GM18508 (cell line): Measurements from ENCODE around the gene SAFB2.

ENCODE experiments used
- ATAC-seq: cut with Tn5 transposase; IDR thresholded peaks from one replicate; pipeline ENCODE4 v1.9.1; 2021; ENCODE audit warnings: moderate number of reproducible peaks; ENCODE audit not compliant: insufficient read depth, unreplicated experiment

SAFB2 gene

DNA sequence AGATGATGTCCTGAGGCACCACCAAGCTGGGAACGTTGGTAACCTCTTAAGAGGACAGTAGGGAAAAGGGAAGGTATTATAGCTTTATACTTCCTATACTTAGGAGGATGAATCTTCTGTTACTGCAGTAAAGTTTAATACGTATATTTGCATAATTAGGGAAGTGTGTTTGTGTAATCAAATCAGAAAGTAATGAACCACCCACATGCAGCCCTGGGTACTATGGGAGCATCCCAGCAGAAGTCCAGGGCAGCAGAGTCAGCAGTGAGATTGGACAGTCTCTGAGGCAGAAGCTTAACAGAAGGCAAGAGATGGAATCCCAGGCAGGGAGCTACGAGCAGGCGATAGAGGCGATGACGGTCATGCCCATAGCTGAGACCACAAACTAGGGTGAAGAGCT, 12.9 kb upstream of the SAFB2 start:
- no peak for ATAC-seq

DNA sequence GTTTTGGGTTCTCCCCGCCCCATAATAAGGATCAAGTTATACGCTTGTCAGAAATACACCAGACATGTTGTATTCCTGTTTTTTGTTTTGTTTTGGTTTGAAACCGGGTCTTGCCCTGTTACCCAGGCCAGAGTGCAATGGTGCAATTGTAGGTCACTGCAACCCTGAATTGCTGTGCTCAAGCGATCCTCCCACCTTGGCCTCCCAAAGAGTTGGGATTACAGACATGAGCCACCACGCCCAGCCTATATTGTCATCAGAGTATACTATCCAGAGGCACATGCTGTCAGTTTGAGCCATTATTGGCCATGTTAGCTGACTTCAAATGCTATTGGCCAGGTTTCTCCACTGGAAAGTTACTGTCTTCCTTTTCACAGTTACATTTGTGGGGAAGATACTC, 10.1 kb upstream of the SAFB2 start:
- no peak for ATAC-seq

DNA sequence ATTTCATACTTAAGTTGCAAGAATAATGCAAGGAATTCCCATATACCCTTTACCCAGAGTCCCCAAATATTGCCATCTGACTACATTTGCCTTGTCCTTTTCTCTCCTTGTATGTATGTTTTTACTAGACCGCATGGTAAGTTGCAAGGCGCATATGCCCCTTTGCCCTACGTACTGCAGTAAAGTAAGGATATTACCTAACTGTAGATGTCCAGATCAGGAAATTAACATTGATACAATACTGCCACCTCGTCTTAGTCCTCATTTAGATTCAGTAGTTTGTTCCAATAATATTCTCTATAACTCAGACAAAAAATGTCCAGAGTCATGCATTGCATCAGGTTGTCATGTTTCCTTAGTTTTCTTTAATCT, 9.7 kb upstream of the SAFB2 start:
- no peak for ATAC-seq

DNA sequence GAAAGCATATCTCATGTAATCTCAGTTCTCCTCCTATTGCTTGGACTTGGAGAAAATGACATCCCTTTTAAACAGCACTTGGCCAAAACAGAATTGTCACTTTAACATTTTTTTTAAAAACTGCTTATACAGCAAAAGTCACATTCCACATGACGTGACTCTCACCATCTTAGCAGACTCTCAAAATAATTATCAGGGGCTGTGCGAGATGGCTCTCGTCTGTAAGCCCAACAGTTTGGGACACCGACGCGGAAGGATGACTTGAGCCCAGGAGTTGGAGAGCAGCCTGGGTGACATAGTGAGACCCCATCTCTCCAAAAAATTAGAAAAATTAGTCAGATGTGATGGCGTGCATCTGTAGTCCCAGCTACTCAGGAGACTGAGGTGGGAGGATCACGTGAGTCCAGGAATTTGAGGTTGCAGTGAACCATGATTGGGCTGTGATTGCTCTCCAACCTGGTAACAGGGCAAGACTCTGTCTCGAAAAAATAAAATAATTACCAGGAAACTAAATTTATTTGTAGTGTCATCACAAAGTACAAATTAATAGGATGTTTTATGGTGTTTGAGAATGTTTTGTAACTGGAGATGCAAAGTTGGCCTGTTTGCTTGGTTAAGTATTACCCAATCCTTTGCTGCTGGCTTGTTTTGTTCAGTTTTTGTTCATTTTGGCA, 9.1 kb upstream of the SAFB2 start:
- no peak for ATAC-seq

DNA sequence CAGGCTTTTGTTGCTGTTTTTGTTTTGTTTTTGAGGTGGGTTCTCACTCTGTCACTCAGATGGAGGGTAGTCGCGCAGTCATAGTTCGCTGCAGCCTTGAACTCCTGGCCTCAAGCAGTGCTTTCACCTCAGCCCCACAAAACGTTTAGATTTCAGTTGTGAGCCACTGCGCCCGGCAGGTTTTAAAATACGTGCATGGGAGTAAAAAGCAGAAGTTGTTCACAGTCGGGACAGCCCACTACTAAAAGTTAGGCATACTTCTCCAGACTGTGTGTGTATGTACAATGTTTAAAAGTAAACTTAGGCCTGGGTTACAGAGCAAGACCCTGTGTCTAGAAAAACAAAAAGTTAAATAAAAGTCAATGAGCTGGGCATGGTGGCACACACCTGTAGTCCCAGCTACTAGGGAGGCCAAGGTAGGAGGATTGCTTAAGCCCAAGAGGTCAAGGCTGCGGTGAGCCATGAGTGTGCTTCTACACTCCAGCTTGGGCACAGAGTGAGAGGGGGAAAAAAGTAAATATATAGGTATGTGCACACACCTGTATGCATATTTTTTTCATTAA, 6.4 kb upstream of the SAFB2 start:
- ATAC-seq, result no peak

DNA sequence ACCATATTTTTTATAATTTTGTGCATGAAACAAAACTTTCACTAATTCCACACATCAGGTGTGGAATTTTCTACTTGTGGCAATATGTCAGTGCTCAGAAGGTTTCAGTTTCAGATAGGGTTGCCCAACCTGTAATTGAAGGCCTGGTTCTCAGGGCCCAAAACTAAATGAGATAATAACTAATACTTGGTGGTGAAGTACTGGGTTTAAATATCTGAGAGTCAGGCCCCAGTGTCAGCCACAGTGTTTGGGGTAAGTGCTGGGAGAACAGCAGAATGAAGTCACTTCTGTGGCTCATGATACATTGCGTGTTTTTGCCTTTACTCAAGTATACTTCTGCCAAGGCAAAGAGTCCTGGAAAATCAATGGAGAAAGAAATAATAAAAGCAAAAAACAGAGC, 5.9 kb upstream of the SAFB2 start:
- ATAC-seq, result no peak

DNA sequence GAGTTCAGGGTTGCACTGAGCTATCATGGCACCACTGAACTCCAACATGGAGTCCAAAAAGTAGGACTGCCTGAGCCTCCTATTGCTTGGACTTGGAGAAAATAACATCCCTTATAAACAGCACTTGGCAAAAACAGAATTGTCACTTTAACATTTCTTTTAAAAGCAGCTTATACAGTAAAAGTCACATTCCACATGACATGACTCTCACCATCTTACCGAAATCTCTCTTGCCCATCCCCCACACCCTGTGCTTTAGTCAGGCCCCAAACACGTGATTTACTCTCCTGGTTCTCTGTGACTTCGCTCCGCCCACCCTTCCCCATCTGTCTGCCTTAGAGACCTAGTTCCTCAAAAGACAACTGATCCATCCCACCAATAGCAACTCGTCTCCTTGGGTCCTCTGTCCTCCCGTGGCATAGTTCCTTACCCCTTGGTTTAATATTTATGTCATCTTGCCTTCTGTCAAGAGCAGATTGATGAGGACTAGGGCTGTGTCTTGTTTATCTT, 4.9 kb upstream of the SAFB2 start:
- ATAC-seq, result no peak

DNA sequence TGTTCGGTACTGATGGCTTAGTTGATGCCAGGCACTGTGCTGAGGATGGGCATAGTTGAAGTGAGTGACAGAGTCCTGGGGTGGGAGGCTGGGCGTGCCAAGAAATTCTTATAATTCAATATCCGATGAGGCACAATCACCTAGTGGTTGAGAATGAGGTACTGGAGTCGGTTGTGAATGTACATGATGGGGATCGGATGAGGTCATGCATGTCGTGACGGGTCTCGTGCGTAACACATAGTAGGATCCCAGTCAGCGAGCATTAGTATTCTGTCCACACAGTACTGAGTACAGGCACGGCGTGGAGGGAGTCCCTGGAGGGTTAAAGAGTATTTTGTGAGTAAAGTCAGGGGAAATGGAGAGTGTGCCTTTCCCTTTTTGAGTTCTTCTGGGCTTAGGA, 3.1 kb upstream of the SAFB2 start:
- ATAC-seq, result no peak

DNA sequence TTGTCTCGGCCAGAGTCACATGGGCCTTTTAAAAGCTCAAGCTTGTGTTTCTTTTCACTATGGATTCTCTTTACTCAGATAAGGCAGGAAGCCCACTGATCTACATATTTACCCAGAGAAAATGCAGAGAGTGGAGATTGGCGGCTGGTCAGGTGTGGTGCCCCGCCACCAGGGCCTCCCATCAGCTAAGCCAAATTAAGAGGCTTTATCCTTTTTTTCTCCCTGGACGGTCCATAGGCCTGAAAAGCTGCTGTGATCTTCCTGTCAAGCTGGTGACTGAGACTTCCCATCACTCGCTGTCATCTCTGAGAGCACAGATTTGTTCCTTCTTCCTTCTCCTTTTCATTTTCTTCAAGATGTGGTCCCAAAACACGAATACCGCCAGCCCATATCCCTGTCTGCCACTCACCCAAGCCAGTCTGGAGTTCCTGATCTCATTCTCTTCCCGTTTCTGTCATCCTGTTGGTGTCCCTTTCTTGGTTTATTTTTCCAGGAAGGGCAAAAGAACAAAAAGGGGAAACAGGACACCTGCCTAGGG, 2.2 kb upstream of the SAFB2 start:
- no peak for ATAC-seq

DNA sequence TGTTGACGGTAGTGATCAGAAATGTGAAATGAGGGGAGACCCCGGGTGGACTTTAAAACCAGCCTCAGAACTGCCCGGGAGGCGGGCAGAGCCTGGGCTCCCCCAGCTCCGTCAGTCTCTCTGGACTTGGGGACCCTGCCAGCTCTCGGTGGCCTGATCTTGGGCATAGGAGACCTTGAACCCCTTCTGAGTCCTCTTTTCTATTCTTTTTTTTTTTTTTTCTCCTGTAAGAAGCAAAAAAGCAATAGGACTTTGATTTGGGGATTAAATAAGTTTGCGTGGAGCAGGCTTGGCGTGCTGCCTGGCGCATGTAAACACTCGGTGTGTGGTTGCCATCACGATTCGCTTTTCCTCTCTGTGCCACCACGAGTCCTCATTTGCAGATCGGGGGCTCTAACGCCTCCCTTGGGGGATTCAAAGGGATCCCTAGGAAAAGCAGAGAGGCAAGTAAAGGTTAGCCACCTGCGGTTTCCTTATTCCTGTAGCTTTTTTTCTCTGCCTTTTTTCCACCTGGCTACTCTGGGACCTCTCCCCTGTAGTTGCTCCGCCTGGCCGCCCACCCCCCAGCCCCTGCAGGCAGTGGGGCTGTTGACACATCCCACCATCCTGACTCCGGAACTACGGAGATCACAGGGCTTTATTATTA, 1.6 kb upstream of the SAFB2 start:
- ATAC-seq, result no peak

DNA sequence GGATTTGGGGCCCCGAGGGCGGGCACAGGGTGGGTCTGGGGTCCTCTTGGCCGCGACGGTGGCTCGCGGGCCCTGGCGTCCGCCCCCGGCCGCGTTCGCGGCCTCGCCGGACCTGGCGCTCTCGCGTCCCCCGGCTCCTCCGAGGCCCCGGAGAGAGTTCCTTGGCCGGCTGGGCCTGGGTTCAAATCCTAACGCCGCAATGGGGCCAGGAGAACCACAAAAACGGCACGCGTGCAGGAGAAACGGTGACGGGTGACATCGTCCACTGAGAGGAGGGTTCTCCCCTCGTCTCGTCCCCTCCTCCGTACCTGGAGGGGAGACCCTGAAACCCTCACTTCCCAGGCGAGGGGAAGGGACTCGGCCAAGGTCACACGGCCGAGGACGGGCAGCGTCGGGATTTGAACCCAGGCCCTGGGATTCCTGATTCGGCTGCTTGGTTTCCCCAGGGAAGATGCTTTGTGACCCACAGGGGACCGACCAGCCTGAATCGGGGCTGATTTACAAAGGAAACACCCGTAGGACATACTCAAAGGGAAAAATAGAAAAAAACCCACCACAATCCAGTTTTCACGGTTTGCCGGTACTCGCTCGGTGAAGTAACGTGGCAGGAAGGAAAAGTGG, 931 bp upstream of the SAFB2 start:
- ATAC-seq, result no peak

DNA sequence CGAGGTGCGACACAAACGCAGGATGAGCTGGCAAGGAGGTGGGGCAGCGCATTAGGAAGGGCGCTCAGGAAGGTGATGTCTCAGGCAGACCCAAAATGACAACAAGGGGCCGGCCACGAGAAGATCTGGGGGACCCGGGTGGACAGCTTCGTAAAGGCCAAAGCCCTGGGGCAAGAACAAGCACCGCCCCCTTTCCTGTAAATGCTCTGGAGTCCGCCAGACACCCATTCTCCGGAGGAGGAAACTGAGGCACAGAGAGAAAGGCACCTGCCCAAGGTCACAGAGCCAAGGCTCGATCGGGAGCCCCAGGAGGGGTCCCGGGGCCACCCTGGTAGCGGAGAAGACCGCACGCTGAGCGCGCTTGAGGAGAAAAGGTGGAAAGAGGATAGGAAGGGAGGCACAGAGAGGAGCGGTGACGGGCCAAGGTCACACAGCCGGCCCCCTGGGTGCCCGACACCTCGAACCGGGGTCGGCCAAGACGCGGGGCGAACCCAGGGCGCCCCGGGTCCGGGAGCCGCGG, 571 bp downstream of the SAFB2 start:
- no peak for ATAC-seq

DNA sequence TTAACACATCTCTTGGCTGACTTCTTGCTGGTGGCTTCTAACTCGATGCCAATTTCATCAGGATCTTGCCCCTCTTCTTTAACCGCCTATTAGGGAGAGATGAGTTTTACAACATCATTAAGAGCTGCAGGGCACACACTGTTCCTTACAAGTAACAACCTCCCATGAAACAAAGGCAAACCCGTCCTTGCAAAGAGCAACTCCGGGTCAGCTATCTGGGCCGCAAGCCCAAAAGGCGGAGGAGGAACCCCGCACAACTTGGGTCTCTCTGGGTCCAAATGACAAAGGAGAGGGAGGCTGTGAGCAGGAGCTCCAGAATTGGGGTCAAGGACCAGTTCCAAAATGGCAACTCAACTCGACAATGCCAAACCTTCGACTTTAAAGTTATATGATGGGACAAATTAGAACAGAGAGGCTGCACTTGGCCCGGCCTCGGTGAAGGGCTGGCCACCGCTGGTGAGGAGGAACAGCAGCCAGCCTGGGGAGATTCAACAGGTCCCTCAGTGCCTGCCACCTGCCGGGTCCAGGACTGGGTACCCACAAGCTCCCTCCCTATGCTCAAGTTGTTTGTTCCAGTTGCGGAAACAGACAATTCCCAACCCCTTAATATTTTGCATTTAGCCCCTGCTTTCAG, 1.1 kb downstream of the SAFB2 start:
- no peak for ATAC-seq

DNA sequence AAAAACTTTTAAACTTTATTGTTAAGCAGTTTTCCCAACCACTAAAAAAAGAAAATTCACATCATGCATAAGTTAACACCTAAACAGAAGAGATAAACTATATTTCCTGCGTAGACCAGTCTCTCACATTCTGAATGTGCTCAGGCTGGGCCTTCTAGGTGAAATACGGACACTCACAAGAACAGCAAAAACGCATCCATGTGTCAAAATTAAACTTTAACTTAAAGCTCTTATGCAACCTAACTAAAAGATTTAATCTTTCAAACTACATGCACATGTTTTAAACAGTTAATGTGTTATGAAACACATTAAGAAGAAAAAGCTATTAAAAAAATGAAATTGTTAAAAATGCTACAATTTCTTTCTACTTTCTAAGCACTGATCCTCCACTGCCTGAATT, 2.6 kb downstream of the SAFB2 start:
- no peak for ATAC-seq

DNA sequence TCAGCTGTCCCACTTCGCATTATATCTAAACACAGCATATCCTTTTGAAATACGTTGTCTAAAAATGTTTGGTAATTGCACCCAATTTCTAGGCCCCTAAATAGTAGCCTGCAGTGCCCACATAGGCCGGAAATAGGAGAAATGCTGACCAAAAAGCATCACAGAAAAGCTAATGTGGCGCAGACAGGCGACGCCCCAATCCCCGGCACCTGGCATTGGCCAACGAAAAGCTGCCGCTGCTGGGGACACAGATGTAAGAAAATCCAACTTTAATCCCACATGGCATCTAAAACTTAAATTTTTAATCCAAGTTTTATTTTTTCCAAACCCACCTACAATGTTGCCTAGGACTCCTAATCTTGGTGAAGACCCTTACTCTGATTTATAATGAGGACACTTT, 4.0 kb downstream of the SAFB2 start:
- ATAC-seq, result no peak

DNA sequence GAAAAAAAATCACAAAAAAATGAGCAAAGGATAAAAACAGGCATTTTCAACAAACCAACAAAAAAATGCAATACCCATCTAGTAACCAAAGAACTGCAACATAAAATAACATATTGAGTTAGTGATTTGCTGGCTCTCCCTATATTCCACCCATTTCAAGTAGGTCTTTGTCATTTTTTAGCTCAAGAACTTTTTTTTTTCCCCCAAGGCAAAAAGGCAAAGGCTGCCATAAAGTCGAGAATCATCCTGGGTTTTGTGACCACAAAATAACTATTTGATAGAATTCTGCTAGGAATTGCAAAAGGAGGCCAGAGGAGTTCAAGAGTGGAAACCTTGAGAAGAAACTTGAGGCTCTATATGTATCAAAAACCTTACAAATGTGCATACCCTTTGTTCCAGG, 5.5 kb downstream of the SAFB2 start:
- no peak for ATAC-seq

DNA sequence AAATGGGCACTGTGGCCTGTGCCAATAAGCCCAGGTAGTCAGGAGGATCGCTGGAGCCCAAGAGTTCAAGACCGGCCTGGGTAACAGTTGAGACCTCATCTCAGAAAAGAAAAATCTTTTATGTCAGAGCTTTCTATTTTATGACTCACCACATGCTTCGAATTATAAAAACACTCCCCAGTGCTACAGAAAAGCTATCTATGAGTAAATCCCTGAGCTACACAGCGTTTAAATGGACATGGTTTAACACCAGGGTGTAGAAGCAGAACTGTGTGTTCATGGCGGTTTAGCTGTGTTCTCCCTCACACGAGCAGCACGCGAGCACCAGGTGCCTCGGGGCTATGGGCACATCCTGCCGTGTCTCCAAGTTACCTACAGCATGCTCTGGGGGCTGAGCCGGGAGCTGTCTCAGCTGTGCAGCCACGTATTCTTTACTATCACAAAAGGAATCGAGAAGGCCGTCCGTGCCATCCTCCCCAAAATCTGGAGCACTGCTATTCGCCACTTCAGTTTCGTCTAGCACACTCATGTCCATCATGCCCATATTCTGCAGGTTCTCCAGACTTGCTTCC, 6.7 kb downstream of the SAFB2 start:
- no peak for ATAC-seq

DNA sequence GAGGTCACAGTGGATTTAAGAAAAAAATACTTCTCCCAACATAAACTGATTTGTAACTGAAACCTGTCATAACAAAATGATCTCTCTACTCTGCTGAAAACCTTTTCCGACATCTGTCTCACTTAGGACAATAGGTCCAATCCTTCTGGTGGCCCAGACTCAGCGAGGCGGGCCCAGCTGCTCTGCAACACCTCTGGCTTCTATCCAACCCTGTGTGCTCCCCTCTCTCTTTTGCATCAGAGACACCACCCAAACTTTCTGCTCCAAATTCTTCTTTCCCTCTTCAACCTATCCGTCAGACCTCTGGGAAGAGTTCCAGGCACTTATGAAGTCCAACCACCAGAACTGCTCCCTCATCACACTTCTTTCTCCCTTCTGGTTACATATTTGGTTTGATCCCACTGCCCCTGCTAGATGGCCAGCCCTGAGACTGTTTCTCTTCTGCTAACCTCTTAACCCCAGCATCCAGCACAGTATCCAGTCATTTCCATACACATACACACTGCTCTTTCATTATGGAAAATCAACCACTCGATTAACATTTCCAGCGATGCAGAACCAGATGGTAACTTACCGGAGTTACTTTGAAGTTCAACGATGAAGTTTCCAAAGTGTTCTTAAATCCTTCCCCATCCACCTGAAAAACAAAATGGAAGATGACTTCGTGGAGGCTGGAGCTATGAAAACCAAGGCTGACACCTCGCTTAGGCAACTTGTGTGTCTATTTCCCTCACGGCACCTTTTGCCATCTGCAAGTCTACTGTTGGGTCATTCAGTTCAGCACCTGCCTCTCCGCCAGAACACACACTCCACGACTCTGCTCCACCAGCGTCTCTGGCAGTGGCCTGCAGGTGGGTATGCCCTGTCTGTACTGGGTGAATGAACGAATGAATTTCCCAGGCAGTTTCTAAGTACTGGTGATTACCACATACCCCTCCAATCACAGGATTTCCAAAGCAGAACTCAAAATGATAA, 9.4 kb downstream of the SAFB2 start:
- ATAC-seq, result no peak

DNA sequence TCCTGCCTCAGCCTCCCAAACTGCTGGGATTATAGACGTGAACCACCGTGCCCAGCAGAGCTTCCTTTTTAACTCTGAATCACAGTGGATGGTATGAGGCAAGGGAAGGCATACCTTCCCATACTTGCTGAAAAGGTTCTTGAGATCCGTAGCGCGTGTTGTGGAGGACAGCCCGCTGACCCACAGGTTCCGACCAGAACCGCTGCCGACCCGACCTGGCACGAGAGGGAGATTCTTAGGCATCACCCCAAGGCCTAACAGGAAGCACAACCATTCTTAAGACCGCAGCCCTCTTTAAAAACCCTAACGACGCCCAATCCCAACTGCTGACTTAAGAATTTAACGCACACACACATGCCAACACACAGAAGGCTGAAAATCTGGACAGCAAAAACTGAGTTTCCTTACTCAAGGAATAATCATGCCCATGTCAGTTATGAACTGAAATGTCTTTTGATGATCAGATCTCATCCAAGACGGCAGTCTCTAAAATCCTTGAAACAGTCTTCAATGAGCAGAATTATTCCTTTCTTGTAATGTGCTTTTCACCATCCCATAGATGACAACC, 12.6 kb downstream of the SAFB2 start:
- no peak for ATAC-seq
